HPDE6-E6E7 (cell line): Measurements from ENCODE around the gene NRXN3.

Experiments
- DNase-seq: peaks from one replicate; pipeline ENCODE4 v3.0.0; 2011; ENCODE audit warnings: missing footprints; ENCODE audit errors: extremely low spot score

Gene NRXN3

GRCh38 chr14:79413734-79414428 is 1243.7 kb downstream of the NRXN3 start:
- no peak for DNase-seq

- DNase-seq: no peak
Observed at GRCh38 chr14:79415726-79416125, 1245.6 kb downstream of the NRXN3 start.

DNA sequence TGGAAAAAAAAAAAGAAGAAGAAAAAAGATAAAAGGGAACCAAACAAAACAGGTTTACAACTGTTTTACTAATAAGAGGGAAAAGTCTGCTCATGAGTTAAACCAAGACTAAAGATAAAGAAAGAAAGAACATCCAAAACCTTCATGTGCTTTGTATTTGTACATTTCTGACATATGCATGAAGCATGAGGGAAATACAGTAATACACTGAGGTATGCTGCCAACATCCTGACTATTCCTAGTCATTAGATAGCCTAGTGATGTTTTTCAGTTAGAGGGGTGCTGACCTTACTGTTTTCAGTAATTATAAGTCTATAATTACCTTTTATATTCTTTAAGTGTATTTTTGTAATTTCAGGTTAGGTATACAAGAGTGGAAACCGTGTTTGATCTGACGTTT is 1247.8 kb downstream of the NRXN3 start:
- DNase-seq: no peak

DNA sequence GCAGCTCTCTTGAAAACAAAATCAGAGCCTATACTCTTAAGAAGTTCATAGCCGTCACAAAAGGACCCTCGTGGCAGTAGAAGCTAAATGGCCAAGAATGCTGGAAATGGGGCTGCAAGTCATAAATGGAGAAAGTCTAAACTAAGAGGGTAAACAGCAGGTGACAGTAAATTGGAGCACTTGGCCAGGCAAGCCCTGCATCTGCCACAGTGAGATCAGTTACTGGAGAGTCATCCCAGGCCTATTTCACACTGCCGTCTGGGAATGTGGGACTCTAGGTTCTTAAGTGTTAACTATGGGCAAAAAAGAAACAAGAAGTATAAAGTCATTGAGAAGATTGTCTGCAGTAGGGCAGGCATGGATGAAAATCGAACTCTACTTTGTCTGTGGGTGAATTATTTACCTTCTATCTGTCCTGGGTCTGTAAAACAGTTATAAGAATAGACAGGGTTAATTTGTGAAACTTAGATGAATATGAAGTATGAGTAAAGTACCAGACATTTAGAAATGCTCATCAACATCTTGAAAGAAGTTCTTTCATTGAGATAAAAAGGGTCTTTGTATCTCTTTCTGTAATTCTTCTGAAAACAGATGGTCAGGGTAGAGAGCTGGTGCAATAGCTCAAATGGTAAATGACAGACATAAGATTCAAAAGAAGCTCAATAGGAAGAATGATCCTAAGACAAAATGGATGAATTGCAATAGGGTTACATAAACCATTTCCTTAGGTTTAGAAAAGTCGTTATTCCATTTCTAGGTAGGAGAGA is 1248.7 kb downstream of the NRXN3 start:
- no peak for DNase-seq

DNA sequence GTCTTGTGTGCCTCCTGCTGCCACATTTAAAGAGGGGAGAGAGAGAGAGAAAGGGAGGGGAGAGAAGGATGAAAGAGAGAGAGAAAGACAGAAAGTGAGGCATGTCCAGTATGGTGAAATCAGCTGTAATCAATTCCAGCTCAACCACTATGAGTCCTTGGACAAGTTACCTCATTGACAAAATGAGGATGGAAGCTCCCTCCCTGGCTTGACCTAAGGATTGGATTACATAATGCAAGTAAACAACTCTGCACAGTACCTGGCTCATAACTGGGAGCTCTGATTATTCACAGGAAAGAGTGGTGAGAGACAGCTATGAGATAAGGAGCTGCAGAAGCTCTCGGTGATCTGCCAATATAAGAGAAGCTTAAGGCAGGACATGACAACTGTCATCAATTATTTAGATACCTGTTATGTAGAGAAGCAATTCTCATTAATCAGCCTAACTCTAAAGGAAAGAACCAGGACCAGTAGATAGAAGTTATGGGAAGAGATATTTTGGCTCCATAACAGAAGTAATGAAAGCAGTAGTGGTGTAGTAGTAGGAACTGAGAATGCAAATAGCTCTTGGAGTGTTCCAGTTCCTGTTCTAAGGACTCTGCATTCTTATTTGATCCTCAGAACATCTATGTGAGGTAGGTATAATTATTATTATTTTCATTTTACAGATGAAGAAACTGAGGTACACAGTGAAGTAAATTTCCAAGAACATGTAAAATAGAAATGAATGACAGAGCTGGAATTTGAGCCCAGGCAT is 1249.6 kb downstream of the NRXN3 start:
- DNase-seq: no peak

DNA sequence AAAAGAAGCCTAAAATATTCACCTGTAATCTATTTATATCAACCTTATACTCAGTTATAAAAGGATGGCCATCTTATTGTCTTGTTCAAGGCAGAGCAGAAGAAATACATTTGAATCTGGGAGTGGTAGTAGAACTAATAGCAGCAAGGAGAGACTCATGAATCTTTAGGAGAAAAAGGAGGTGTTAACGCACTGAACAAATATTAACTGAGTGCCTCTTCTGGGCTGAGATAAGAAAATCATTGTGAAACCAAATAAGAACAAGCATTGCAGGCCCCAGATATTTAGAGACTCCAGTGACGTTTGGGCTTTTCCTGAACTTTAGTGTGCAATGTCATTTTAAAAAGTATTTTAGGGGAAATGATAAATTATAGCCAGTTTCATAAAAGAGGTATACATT is 1250.6 kb downstream of the NRXN3 start:
- no peak for DNase-seq

- DNase-seq: no peak
Observed at GRCh38 chr14:79421811-79422210, 1251.6 kb downstream of the NRXN3 start.

- no peak for DNase-seq
Observed at GRCh38 chr14:79424462-79424861, 1254.3 kb downstream of the NRXN3 start.

- DNase-seq: no peak
Observed at GRCh38 chr14:79426103-79426755, 1256.1 kb downstream of the NRXN3 start.

- no peak for DNase-seq
Observed at GRCh38 chr14:79432640-79433039, 1262.5 kb downstream of the NRXN3 start.

- DNase-seq: no peak
Observed at GRCh38 chr14:79436335-79436734, 1266.2 kb downstream of the NRXN3 start.

DNA sequence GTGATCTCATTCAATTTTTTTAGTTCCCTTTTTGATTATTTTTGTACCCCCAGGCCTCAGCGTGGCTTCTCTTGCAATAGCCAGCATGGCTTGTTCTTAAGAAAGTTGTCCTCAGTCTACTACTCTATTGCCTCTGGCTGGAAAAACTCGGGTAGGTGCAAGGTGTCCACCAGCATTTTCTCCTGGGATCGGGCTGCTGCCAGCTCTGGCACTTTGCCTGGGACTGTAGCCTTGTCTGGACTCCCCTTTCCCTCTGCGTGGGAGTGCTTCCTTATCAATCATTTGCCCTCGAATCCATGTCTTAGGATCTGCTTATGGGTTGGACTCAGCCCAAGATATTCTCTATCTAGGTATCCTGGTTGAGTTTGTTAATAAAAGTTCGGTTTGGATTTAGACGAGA is 1267.8 kb downstream of the NRXN3 start:
- DNase-seq: no peak

DNA sequence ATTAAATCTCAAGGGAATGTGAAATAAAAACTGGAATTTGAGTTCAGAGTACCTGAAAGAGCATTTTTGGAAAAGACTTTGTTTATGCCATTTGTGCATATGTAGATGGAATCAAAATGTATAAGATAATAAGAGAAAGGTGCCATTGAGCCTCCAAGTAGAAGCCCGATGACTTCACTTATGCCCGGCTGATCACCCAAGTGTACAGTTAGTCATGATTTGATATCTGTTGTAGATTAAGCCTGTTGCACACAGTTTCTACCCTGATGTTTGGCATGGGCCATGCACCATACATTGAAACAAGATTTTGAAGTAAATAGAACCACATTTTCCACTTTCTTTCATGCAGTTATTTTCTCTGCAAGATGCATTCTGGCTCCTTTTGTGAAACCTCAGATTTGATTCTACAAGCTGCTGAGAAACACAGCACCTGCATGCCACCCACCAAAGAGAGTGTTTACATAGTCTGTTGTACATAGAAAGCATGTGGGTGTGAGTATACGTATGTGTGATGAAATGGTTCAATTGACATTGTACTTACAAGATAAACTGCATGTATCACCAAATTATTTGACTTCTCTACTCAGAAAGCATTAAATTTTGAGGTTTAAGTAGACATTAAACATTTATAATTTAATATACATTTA is 1268.6 kb downstream of the NRXN3 start:
- DNase-seq: no peak

DNA sequence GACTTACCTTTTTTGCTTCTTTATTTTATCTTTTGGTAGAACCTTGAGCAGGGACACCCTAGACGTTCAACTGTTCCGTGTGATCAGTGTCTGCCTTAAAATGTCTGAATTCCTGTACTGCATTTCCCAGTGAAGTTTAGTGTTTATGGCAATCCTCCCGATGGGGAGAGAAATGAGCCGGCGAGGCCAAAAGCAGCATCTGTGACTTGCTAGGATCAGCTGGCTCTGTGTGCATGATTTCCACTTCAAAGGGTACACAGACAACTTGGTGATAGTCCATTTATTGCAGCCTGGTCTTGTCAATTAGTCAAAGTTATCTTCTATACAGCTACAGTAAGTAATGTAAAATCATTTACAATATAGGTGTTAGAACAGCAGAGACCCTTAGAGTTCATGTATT is 1272.6 kb downstream of the NRXN3 start:
- no peak for DNase-seq

DNA sequence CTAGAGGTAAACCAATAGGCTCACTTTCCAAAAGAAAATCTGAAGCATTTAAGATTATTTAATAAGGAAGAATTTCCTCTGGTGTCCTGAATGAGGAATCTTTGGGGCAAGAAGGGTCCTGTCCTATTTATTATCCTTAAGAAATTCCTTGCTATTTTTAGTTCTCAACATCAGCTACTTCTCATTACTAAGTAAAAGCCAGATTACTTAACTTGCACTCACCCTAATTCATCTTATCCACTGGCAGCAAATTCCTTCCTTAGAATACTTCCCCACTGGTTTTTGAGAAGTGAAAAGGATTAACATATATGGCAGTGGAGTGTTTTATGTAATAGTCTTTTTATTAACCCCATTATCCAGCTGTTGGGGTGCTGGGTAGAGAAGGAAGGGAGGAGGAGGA is 1273.4 kb downstream of the NRXN3 start:
- DNase-seq: no peak

DNA sequence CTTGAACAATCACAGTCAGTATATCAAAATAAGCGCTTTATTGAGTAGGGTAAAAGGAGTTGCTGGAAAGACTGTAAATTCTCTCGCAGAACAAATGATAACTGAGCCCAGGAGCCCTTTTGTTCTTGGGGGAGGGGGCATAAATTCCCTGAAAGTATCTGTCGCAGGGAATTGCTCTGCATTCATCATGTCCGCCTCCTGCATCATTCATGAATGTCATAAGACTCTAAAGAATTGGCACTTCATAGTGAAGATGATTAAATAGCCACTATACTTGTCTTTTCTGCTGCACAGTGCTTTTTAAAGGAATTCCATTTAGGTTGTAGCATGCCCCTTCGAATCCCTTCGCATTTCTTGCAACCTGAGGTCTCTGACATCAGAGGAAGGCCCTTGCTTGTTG is 1278.8 kb downstream of the NRXN3 start:
- no peak for DNase-seq

DNA sequence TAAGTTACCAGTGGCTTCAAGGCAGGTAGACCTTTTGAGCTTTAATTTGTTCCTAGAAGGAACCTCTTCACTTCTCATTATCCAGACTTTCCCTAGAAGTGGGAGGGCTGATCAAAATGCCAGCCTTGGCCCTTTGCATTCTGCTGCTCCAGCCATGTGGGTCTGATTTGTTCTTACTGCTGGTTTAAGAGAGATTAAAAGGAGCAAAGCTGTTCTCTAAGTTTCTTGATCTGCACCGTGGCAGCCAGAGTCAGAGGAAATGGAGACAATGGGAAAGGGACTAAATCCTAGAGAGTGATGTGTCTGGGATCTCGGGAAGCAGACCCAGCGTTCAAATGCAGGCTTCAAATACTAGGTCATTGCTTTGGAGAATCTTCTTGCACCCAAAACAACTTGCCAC is 1281.4 kb downstream of the NRXN3 start:
- no peak for DNase-seq

DNA sequence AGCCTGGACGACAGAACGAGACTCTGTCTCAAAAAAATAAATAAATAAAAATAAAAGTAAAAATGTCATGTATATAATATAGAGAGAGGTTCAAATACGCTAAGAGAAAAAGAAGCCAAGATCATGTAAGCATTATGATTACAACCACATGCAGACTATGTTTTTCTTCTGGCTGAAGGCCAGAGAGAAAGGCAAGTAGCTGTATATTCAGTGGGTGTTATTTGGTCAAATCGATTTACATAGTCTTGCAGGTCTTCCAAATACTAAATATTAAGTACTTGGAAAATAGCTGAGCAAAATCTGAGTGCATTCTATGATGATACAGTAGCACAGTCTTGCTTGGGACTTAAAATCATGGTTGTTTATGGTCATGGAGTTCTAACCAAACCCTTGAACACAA is 1283.1 kb downstream of the NRXN3 start:
- no peak for DNase-seq

GRCh38 chr14:79464468-79464867 is 1294.3 kb downstream of the NRXN3 start:
- DNase-seq: no peak

DNA sequence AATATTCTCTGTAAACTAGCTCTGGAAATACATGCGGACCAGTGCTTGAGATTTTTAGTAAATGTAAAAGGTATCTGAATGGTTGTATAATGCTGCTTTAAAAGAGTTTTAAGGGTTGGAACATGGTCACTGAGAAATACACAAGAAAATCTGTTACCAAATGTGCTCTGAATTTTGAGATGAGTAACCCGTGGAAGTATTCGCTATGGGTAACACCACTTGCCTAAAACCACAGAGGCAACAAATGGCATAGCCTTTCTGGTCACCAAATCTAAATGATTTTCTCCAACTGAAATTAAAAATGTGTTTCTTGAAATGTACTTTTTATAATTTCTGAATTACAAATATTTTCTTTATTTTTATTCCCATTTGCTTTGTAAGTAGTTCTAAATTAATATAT is 1295.5 kb downstream of the NRXN3 start:
- no peak for DNase-seq

- DNase-seq: no peak
Observed at GRCh38 chr14:79466938-79467527, 1296.9 kb downstream of the NRXN3 start.
